MM.1S (cell line): Measurements from ENCODE around the gene CACNA1C.

Experiments
- DNase-seq: peaks from one replicate; pipeline ENCODE4 v3.0.0-alpha.2; 2015
- H2AFZ ChIP-seq: fragments of 300-600 bp; sonication (generic); 2 replicates; pipeline ENCODE4 v1.6.0; 2016; ENCODE audit warnings: antibody characterized with exemption, low read length
- H3F3A ChIP-seq: fragments of 300-600 bp; sonication (generic); 2 replicates; pipeline ENCODE4 v1.6.1; 2016; ENCODE audit warnings: mild to moderate bottlenecking, antibody characterized with exemption, low read length, moderate library complexity, mixed read lengths; ENCODE audit not compliant: insufficient read depth
- H3K27ac ChIP-seq: fragments of 300-600 bp; sonication (generic); 2 replicates; pipeline ENCODE4 v1.5.1; 2016; ENCODE audit warnings: mild to moderate bottlenecking, low read length
- H3K27me3 ChIP-seq: fragments of 300-600 bp; sonication (generic); replicated peaks from 2 replicates; pipeline ENCODE4 v1.6.0; 2016; ENCODE audit warnings: low read length; ENCODE audit not compliant: insufficient read depth
- H3K36me3 ChIP-seq: fragments of 300-600 bp; sonication (generic); replicated peaks from 2 replicates; pipeline ENCODE4 v1.6.1; 2016; ENCODE audit warnings: mild to moderate bottlenecking, low read length, mixed read lengths; ENCODE audit not compliant: insufficient read depth
- H3K4me1 ChIP-seq: fragments of 300-600 bp; sonication (generic); 2 replicates; pipeline ENCODE4 v1.6.1; 2016; ENCODE audit warnings: low read length, mixed read lengths
- H3K4me2 ChIP-seq: fragments of 300-600 bp; sonication (generic); 2 replicates; pipeline ENCODE4 v1.6.0; 2016; ENCODE audit warnings: low read depth, low read length
- H3K4me3 ChIP-seq: fragments of 300-600 bp; sonication (generic); 2 replicates; pipeline ENCODE4 v1.5.1; 2016; ENCODE audit warnings: low read length, mixed read lengths
- H3K79me2 ChIP-seq: fragments of 300-600 bp; sonication (generic); 2 replicates; pipeline ENCODE4 v1.6.1; 2016; ENCODE audit warnings: mixed run types, low read length, mixed read lengths
- H3K9ac ChIP-seq: fragments of 300-600 bp; sonication (generic); 2 replicates; pipeline ENCODE4 v1.6.1; 2016; ENCODE audit warnings: low read length, mixed read lengths
- H3K9me2 ChIP-seq: fragments of 300-600 bp; sonication (generic); replicated peaks from 2 replicates; pipeline ENCODE4 v1.6.1; 2016; ENCODE audit warnings: mild to moderate bottlenecking, low read length, mixed read lengths; ENCODE audit not compliant: insufficient read depth
- H3K9me3 ChIP-seq: fragments of 300-600 bp; sonication (generic); replicated peaks from 2 replicates; pipeline ENCODE4 v1.6.1; 2016; ENCODE audit warnings: mild to moderate bottlenecking, low read length, mixed read lengths; ENCODE audit not compliant: insufficient read depth
- H4K20me1 ChIP-seq: fragments of 300-600 bp; sonication (generic); 2 replicates; pipeline ENCODE4 v1.6.1; 2016; ENCODE audit warnings: mild to moderate bottlenecking, low read length, moderate library complexity, mixed read lengths; ENCODE audit not compliant: insufficient read depth
- EZH2 ChIP-seq: fragments of 300-600 bp; sonication (generic); optimal IDR thresholded peaks from 2 replicates; pipeline ENCODE3; 2017; ENCODE audit warnings: low read depth, mild to moderate bottlenecking, antibody characterized with exemption, low read length, mixed read lengths
- EZH2phosphoT487 ChIP-seq: fragments of 300-600 bp; sonication (generic); IDR thresholded peaks from 2 replicates; pipeline ENCODE4 v1.6.1; 2018; ENCODE audit warnings: antibody characterized with exemption, low read length
- TF ChIP-seq, protein P1 (sequence below): fragments of 300-600 bp; sonication (generic); IDR thresholded peaks from 2 replicates; pipeline ENCODE4 v1.5.1; 2016; ENCODE audit warnings: antibody characterized with exemption, low read length, mixed read lengths

CACNA1C gene

DNA sequence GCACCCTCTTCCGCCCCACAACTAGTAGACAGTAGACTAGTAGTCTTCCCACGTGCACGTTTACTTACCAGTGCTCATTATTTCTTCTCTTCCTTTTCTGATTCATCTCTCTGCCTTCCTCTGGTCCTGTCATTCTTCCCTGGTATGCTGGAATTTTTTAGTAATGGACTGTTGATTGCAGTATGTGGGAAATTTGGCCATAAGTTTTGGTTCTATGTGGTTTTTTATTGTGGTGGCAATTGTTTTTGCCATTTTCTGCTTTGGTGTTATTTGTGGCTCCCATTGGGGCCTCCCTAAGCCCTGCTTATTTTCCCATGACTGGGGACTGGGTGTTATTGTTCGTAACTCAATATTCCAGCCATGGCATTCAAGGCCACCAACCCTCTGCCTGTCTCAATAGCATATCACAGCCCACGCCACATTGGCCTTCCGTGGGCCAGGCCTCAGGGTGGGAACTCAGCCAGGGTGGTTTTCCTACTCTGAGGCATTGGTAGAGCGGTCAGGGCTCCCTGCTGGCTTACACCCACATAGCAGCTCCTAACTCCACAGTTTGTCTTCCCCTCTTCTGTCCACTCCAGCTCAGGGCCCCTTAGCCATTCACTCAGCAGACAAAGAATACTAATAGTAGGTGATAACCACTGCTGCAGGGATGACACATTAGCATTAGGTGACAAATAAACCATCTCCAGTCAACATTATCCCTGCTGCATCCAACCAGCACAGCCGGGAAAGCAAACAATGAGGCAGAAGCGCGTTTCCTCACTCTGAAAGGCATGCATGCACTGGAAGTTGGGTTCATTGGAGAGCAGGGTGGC lies 321.5 kb downstream of the CACNA1C start:
- no peak for DNase-seq
- H3K27ac ChIP-seq: no peak overlapping the region
- H3K9me2 ChIP-seq: no peaks in the 10 kb centered on the region
- H3K36me3 ChIP-seq: no peaks in the 10 kb centered on the region
- H3K4me2 ChIP-seq: no peak overlapping the region
- H3K4me3 ChIP-seq: no peak overlapping the region
- no peaks in the 10 kb centered on the region for H3K79me2 ChIP-seq
- H4K20me1 ChIP-seq: no peaks in the 10 kb centered on the region
- H3F3A ChIP-seq: peaks cover 12% of the 10 kb centered on the region
- H3K4me1 ChIP-seq: peaks cover 14% of the 10 kb centered on the region
- TF ChIP-seq, protein P1, sequence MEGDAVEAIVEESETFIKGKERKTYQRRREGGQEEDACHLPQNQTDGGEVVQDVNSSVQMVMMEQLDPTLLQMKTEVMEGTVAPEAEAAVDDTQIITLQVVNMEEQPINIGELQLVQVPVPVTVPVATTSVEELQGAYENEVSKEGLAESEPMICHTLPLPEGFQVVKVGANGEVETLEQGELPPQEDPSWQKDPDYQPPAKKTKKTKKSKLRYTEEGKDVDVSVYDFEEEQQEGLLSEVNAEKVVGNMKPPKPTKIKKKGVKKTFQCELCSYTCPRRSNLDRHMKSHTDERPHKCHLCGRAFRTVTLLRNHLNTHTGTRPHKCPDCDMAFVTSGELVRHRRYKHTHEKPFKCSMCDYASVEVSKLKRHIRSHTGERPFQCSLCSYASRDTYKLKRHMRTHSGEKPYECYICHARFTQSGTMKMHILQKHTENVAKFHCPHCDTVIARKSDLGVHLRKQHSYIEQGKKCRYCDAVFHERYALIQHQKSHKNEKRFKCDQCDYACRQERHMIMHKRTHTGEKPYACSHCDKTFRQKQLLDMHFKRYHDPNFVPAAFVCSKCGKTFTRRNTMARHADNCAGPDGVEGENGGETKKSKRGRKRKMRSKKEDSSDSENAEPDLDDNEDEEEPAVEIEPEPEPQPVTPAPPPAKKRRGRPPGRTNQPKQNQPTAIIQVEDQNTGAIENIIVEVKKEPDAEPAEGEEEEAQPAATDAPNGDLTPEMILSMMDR: no peak
- TF ChIP-seq EZH2 (no peak), EZH2phosphoT487 (no peak)
- H3K27me3 ChIP-seq: no peaks in the 10 kb centered on the region
- no peak overlapping the region for H3K9ac ChIP-seq
- H3K9me3 ChIP-seq: no peaks in the 10 kb centered on the region
- H2AFZ ChIP-seq: no peak overlapping the region

DNA sequence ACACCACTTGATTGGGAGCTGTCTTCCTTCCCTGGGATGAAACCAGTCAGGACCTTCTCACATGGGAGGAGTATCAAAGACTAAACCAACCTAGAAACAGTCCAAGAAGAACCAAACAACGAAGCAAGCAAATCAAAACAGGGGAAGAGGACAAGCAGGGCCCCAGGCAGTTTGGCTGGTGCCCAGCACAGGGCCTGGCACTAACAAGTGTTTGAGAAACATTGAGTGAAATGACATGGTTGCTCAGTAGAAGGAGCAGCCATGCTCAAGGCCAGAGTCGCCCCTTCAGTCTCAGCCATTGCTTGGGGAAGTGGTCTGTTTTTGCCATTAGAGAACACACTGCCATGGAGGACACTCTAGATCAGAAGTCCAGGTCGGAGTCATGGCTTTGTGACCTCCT lies 323.1 kb downstream of the CACNA1C start:
- Histone ChIP-seq H3K36me3 (no peaks in the 10 kb centered on the region), H3K4me1 (peaks cover 27% of the 10 kb centered on the region), H3K9ac (no peak overlapping the region), H3F3A (peaks cover 15% of the 10 kb centered on the region), H3K9me3 (no peaks in the 10 kb centered on the region), H3K4me3 (no peak overlapping the region), H3K4me2 (no peak overlapping the region), H3K79me2 (no peaks in the 10 kb centered on the region), H3K27ac (no peak overlapping the region), H3K27me3 (no peaks in the 10 kb centered on the region), H3K9me2 (no peaks in the 10 kb centered on the region), H4K20me1 (no peaks in the 10 kb centered on the region), H2AFZ (no peak overlapping the region)
- DNase-seq: no peak
- TF ChIP-seq, protein P1: no peak
- TF ChIP-seq EZH2phosphoT487 (no peak), EZH2 (no peak)

DNA sequence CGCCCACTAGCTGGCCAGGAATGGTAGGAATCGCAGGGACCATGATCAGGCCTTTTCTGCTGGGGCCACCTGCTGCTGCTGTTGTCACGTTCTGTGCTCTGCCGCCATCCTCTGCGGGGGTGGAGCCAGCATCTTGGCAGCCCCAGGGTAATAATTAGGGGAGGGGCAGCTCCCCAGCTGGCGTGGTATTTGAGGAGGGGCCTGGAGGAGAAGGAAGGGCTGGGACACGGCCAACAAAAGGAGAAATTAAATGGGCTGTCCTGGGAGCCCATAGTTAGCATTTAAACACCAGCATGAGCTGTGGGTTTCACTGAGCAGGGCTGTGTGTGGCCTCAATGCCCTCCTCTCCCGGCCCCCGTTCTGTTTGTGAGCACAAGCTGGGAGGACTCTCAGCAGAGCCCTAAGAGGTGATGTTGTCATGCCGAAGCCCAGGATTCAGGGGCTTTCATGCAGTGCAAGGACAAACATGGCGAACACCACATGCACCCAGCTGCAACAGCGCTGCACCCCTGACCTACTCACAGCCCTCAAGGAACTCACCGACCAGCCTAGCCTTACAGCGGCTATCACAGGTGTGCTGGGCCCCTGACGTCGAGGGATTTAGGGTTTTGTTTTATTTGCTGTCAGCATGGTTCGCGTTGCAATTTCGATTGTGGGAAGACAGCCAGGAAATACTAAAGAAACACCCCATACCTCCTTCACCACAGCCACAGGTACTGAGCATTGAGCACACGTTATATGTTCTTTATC lies 324.3 kb downstream of the CACNA1C start:
- Histone ChIP-seq H3K36me3 (no peaks in the 10 kb centered on the region), H3K9me3 (no peaks in the 10 kb centered on the region), H3K9me2 (no peaks in the 10 kb centered on the region), H3K79me2 (no peaks in the 10 kb centered on the region), H3K9ac (no peak overlapping the region), H3K27ac (no peak overlapping the region), H3K27me3 (no peaks in the 10 kb centered on the region), H4K20me1 (no peaks in the 10 kb centered on the region), H3K4me3 (no peak overlapping the region), H3K4me1 (peaks cover 28% of the 10 kb centered on the region), H3K4me2 (no peak overlapping the region), H3F3A (peaks cover 15% of the 10 kb centered on the region), H2AFZ (no peak overlapping the region)
- TF ChIP-seq, protein P1: no peak
- TF ChIP-seq EZH2 (no peak), EZH2phosphoT487 (no peak)
- no peak for DNase-seq
